Measurements from ENCODE around the gene LCP2. TPM values are rescaled to one million over a fixed set of nuclear protein-coding genes. Genes with fewer than 3 reads are reported as not detected.

The LCP2 gene
- total RNA-seq, 1 experiment from 2014 or later = not detected

- H2AK5ac ChIP-seq (ENCODE audit: insufficient read length, low read length) = no peak overlapping the region
Observed at GRCh38 chr5:170329524-170329923, 31.9 kb upstream of the LCP2 start.

More at GRCh38 chr5:170329524-170329923, 31.9 kb upstream of the LCP2 start:
- no peak overlapping the region for H3K14ac ChIP-seq (ENCODE audit: insufficient read depth, low read length)
- H4K20me1 ChIP-seq (ENCODE audit: control insufficient read depth, insufficient read depth, insufficient read length) = no peaks in the 10 kb centered on the region
- no peaks in the 10 kb centered on the region for H3K79me1 ChIP-seq (ENCODE audit: insufficient read depth, low read depth, low read length, poor library complexity, severe bottlenecking)
- TF ChIP-seq CTCF (conservative IDR thresholded peaks at IDR 0.05) = no peak
- Mint-ChIP-seq H3K36me3 (ENCODE audit: insufficient read depth in 1 of 3, low read depth in 3 of 3) (no peaks in the 10 kb centered on the region), H3K9me3 (no peaks in the 10 kb centered on the region), H3K4me1 (peaks cover 37 to 38% of the 10 kb centered on the region in 2 experiments), H3K27me3 (ENCODE audit: low read depth) (no peaks in the 10 kb centered on the region), H3K4me3 (no peak overlapping the region), H3K27ac (no peak overlapping the region)
- H3K79me2 ChIP-seq (ENCODE audit: insufficient read depth, low read length) = no peaks in the 10 kb centered on the region; the same call in 1 of the 2 replicates
- H2BK5ac ChIP-seq (ENCODE audit: insufficient read length, low read length) = no peak overlapping the region
- no peak overlapping the region for H2BK20ac ChIP-seq (ENCODE audit: low read depth, low read length, poor library complexity, severe bottlenecking)
- H3T11ph ChIP-seq (ENCODE audit: low read length) = no peak overlapping the region
- no peak overlapping the region for H3K9ac ChIP-seq (ENCODE audit: extremely low read depth, insufficient read length, low read length)
- no peaks in the 10 kb centered on the region for H3K27me3 ChIP-seq (ENCODE audit: insufficient read depth, low read length)
- H3K4me2 ChIP-seq (ENCODE audit: insufficient read depth, insufficient read length, low read length) = no peak overlapping the region
- 100% methylated on average over 2 of the region's 3 CpGs for WGBS (ENCODE audit: extremely low coverage, insufficient read length, low lambda C conversion rate)
- no peak overlapping the region for H3K23ac ChIP-seq (ENCODE audit: insufficient read length, low read depth, low read length)
- H3K23me2 ChIP-seq (ENCODE audit: insufficient read length, low read depth, low read length, poor library complexity, severe bottlenecking) = no peaks in the 10 kb centered on the region
- no peak for DNase-seq
- no peaks in the 10 kb centered on the region for H3K9me3 ChIP-seq (ENCODE audit: control insufficient read depth, low read depth, low read length)
- H3K27ac ChIP-seq (ENCODE audit: insufficient read length, low read depth, low read length) = no peak overlapping the region
- no peak overlapping the region for H3K56ac ChIP-seq (ENCODE audit: insufficient read length, low read depth, low read length)
- H2AFZ ChIP-seq (ENCODE audit: low read length) = no peak overlapping the region
- H3K4me1 ChIP-seq (ENCODE audit: insufficient read depth, low read length) = peaks cover 12% of the 10 kb centered on the region; the same call in 1 of the 2 replicates
- H2BK12ac ChIP-seq (ENCODE audit: insufficient read length, low read depth, low read length) = no peak overlapping the region
- H4K8ac ChIP-seq (replicated peaks; ENCODE audit: insufficient read length, low read depth, low read length) = no peak overlapping the region
- H3K18ac ChIP-seq (ENCODE audit: insufficient read length, low read depth, low read length) = no peak overlapping the region
- no peak overlapping the region for H4K5ac ChIP-seq (ENCODE audit: insufficient read length, low read depth, low read length)
- no peak overlapping the region for H3K4ac ChIP-seq (ENCODE audit: low read depth, low read length)
- H4K91ac ChIP-seq (ENCODE audit: insufficient read length, low read depth, low read length) = no peak overlapping the region
- H2BK15ac ChIP-seq (ENCODE audit: low read depth, low read length) = no peak overlapping the region
- H2BK120ac ChIP-seq (ENCODE audit: low read depth, low read length, poor library complexity, severe bottlenecking) = no peak overlapping the region

All from H9 (cell line).